ENCODE results near the gene RTL9.

GRCh38 chrX:110401135-110401534 lies 42.5 kb downstream of the RTL9 start:
- TF ChIP-seq ZBTB43 (CRISPR knock-in tag; IDR thresholded peaks at IDR 0.05) (no peak), CTCF (IDR thresholded peaks at IDR 0.05 in 2 of 3, conservative IDR thresholded peaks at IDR 0.05 in 1 of 3; ENCODE audit: insufficient read depth in 2 of 3, low read depth in 1 of 3, low read length in 3 of 3) (peak; percentile 56 to 60 (median 57); a peak in 5 of 6 replicates), NFYB (IDR thresholded peaks at IDR 0.05; ENCODE audit: extremely low read depth, insufficient read length) (no peak), ARID2 (IDR thresholded peaks at IDR 0.05) (no peak), ESRRA (IDR thresholded peaks at IDR 0.05; ENCODE audit: borderline replicate concordance, low read depth) (peak; percentile 31; the same call in 1 of the 2 replicates), TOE1 (IDR thresholded peaks at IDR 0.05; ENCODE audit: borderline replicate concordance) (no peak), TOE1 (CRISPR knock-in tag; IDR thresholded peaks at IDR 0.05; ENCODE audit: borderline replicate concordance, low read depth) (no peak), ZNF717 (CRISPR knock-in tag; IDR thresholded peaks at IDR 0.05) (no peak), HMGXB4 (CRISPR knock-in tag; IDR thresholded peaks at IDR 0.05) (no peak), EZH2 (IDR thresholded peaks at IDR 0.05; ENCODE audit: borderline replicate concordance, low read depth, low read length) (no peak), ATF3 (IDR thresholded peaks at IDR 0.05) (no peak), ATF3 (CRISPR knock-in tag; conservative IDR thresholded peaks at IDR 0.05) (no peak)

All from K562 (cell line).